Adipose tissue (tissue), 3 donors: ENCODE measurements around the gene FAM236A. TPM values are rescaled to one million over a fixed set of nuclear protein-coding genes. Genes with fewer than 3 reads are reported as not detected.
"Not testable (repeated sequence)": the region's sequence is repeated elsewhere in the genome, so short reads cannot be mapped to it uniquely, and the experiment has no call there.

ENCODE experiments used
- H3K27ac ChIP-seq: one replicate; pipeline ENCODE4 v1.5.1; 2013; ENCODE audit warnings: low read depth, low read length
- WGBS, 3 donors: extraction: QIAGEN DNeasy Blood & Tissue Kit; methylation state at CpG; one replicate each; pipeline ENCODE4 v1.1.7; 2013; 5-methylcytosine and 5-hydroxymethylcytosine counted together
- polyA plus RNA-seq, 3 donors: library from polyadenylated mRNA; stranded (reverse); fragments of 200-250 nt; gene quantifications; one replicate each; pipeline ENCODE4 v1.2.3, GENCODE V29; 2013
- donor health status: healthy with polysubstance abuse.
- donor health status: Bipolar disorder and iron deficiency.
- donor health status: healthy.

FAM236A gene
- not detected for polyA plus RNA-seq

DNA sequence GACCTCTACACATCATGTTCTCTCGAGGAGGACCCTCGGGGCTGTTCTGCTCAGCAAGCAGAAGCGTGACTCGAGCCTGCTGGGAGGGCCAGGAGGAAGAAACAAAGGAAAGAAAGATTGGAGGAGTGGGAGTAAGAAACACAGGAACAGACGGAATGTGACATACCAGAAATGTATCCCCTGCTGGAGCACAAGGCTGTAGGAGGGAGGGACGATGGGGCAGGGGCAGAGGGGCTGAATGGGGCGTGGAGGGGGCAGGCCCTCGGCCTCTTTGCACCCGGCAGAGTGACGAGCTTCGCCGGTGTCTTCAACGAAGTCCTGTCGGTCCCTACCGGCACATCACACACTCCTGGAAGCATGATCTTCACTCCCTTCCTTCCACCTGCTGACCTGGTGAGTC is at the start of gene FAM236A:
Gene FAM236A (plus strand): TSS at position 301 of the 400 bp plus-strand sequence. CDS start 57 bp downstream, at position 358.
- no CpG with 5 or more reads among the region's 15 CpGs for WGBS, 3 donors
- H3K27ac ChIP-seq, result not testable (repeated sequence)

GRCh38 chrX:72889740-72890139 is 48.3 kb upstream of the FAM236A start:
- WGBS, 3 donors, result no CpG with 5 or more reads among the region's 14 CpGs
- H3K27ac ChIP-seq, result not testable (repeated sequence)

DNA sequence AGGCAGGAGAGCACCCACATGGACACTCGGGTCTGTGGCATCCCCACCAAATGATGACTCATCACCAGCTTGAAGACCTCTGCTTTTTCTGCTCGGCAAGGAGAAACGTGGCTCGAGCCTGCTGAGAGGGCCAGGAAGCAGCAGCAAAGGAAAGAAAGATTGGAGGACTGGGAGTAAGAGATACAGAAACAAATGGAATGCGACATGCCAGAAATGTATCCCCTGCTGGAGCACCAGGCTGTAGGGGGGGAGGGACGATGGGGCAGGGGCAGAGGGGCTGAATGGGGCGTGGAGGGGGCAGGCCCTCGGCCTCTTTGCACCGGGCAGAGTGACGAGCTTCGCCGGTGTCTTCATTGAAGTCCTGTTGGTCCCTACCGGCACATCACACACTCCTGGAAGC is 25.7 kb upstream of the FAM236A start, which contains the start of gene FAM236C:
Gene FAM236C (plus strand): TSS at position 301 of the 400 bp plus-strand sequence. CDS start 100 bp downstream, outside the sequence.
- H3K27ac ChIP-seq, result not testable (repeated sequence)
- no CpG with 5 or more reads among the region's 13 CpGs for WGBS, 3 donors

DNA sequence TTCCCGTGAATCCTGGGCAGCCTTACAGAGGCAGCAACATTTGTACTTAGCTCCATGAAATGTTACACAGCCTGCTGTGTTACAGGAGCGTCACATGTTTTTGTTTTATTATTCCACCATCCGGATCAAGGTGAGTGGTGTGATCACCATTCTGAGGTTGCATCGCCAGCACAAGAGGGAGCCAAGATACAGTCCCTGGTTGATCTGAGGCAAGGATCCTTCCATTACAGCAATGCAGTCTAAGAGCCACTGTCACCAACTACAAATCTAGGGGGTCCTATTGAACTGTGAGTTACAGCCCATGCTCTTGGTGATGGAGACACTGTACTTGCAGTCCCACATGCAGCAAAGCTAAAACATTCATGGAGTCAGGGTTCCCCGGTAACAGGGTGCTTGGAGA is 21.9 kb upstream of the FAM236A start:
- 91 to 100% (median 93%) methylated on average over 1 to 3 of the region's 5 CpGs for WGBS, 3 donors
- H3K27ac ChIP-seq, result not testable (repeated sequence)

DNA sequence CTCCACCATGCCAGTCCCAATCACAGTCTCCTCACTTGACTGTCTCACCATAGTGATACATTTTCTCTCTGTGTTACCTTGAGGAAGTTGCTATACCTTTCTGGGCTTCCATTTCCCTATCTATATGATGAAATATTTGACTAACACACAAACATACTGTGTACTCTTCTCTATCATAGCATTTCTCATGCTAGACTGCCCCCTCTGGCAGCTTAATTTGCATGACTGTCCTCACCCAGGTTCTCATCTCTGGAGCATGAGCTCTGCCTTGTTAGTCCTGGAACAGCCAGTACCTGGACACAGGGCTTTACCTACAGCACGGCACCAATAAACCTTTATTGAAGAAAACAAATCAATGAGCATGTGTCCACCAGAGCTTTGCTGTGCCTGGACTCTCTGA is 5.7 kb upstream of the FAM236A start:
- no CpG with 5 or more reads among the region's 1 CpG for WGBS, 3 donors
- not testable (repeated sequence) for H3K27ac ChIP-seq

GRCh38 chrX:72936455-72936854 is 1.6 kb upstream of the FAM236A start:
- not testable (repeated sequence) for H3K27ac ChIP-seq
- no CpG with 5 or more reads among the region's 7 CpGs for WGBS, 3 donors

DNA sequence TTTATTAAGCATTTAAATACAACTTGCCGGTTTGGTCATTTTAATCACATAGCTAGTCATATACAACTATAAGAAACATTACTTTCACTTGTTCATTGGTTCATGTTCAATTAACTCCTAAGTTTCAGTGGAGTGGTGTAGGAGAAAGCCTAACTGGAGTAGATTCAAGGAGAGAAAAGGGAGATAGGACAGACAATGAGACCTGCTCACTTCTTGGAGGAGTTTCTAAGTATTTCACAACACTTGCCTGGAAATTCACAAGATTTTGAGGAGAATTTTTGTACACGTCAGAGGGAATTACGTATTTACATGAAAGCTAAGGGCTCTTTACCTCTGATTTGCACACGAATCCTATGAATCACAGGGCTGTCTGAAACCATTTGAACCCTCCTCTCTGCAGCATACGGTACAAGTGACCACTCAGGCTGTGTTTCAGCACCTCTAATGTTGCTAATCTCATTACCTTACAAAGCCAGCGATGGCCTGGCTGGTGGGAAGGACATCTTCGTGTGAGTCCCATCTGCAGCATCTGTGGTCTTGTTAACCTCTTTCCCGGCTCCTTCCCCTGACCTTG is 1.0 kb upstream of the FAM236A start:
- no CpG with 5 or more reads among the region's 8 CpGs for WGBS, 3 donors
- not testable (repeated sequence) for H3K27ac ChIP-seq

DNA sequence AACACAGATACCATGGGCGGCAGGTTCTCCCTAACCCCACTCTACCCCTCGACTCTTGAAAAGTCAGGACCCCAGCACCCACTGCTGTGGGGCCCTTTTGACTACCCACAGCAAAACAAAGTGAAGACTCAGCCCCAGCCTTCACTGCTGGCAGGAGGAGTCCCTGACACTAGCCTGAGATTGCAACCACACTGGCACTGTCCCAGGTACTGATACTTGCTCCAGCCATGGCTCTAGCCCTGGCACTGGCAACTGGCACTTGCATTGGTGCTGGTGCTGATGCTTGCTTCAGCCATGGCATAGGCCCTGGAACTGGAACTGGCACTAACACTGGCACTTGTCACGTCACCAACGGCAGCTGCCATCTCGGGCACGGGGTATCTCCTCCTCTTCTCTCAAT is 4.3 kb downstream of the FAM236A start:
- H3K27ac ChIP-seq, result not testable (repeated sequence)
- no CpG with 5 or more reads among the region's 6 CpGs for WGBS, 3 donors

- H3K27ac ChIP-seq, result not testable (repeated sequence)
- WGBS, 3 donors, result no CpG with 5 or more reads among the region's 44 CpGs
These were observed 5.2 kb downstream of the FAM236A start for GRCh38 chrX:72943035-72943818.

GRCh38 chrX:72943819-72944169 is 5.8 kb downstream of the FAM236A start, which contains the start of gene DMRTC1:
DMRTC1 (minus strand) TSS chrX:72943837; CDS start chrX:72875694, 68,143 bp downstream.
- H3K27ac ChIP-seq, result not testable (repeated sequence)
- WGBS, 3 donors, result 0% methylated on average over 1 of the region's 15 CpGs; no CpG with 5 or more reads in 2 of the 3 donors

GRCh38 chrX:72959971-72960370 is 22.0 kb downstream of the FAM236A start:
- no CpG with 5 or more reads among the region's 9 CpGs for whole genome bisulfite sequencing, 3 donors
- H3K27ac ChIP-seq, result not testable (repeated sequence)

DNA sequence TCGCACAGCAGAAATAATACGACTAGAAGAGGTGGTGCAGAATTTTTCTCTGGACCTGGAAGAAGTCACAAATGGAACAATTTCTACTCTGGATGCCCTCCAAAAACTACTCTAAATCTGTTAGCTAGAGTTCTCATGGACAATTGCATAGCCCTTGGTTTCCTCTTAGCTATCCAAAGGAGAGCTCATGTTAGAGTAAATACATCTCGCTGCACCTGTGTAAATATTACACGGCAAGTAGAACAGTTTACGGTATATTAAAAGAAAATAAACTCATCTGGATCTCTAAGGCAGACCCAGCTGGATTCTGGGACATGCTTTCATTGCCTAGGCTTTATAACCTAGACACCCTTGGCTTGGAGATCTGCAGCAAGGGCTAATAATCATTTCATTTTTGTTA is 33.9 kb downstream of the FAM236A start:
- whole genome bisulfite sequencing, 3 donors, result no CpG with 5 or more reads among the region's 5 CpGs
- not testable (repeated sequence) for H3K27ac ChIP-seq

DNA sequence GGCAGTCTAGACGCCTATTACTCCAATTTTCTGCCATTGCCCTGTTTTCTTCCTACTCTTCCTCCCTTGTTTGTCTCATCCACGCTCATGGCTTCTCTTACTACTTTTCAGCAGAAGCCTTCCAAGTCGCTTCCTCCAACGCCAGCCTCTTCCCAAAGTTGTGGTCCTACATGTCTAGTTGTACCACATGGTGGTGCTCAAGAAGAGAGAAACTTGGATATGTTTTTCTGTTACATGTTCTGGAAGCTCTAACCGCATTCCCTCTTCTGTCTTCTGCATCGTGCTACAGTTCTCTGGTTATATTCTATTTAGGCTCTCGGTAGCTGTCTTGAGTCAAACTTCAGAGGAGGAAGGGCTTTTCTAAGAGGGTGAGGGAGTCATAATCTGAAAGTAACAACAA is 36.9 kb downstream of the FAM236A start:
- WGBS, 3 donors, result no CpG with 5 or more reads among the region's 7 CpGs
- H3K27ac ChIP-seq, result not testable (repeated sequence)

DNA sequence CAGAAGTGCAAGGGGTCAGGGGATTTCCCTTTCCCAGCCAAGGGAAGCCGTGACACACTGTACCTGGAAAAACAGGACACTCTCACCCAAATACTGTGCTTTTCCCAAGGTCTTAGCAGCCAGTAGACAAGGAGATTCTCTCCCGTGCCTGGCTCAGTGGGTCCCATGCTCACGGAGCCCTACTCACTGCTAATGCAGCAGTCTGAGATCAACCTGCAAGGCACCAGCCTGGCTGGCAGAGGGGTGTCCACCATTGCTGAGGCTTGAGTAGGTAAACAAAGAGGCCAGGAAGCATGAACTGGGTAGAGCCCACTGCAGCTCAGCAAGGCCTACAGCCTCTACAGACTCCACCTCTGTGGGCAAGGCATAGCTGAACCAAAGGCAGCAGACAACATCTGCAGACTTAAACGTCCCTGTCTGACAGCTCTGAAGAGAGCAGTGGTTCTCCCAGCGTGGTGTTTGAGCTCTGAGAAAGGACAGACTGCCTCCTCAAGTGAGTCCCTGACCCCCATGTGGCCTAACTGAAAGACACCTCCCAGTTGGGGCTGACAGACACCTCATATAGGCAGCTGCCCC is 43.0 kb downstream of the FAM236A start:
- 46 to 69% (median 56%) methylated on average over 4 to 5 of the region's 5 CpGs for WGBS, 3 donors
- not testable (repeated sequence) for H3K27ac ChIP-seq

Other genes with a start within 250 kb of the FAM236A start
- gene PHKA1, start 223.9 kb upstream of the FAM236A start, polyA plus RNA-seq, result 1 to 10 TPM; 2.3 to 5.2 (median 2.8) TPM
- under 1 TPM in 2 of 3 donors, not detected in 1; 0.07 to 0.94 TPM for gene DMRTC1B, start 161.3 kb upstream of the FAM236A start, polyA plus RNA-seq
- gene FAM236B, start 155.5 kb upstream of the FAM236A start, polyA plus RNA-seq, result not detected
- not detected for gene FAM236D, start 130.0 kb upstream of the FAM236A start, polyA plus RNA-seq
- gene FAM236C, start 25.6 kb upstream of the FAM236A start, polyA plus RNA-seq, result not detected
- under 1 TPM in 1 of 3 donors, not detected in 2; 0.48 TPM for gene DMRTC1, start 5.6 kb downstream of the FAM236A start, polyA plus RNA-seq
- not detected for gene PABPC1L2B, start 64.7 kb downstream of the FAM236A start, polyA plus RNA-seq
- not detected for gene PABPC1L2A, start 141.3 kb downstream of the FAM236A start, polyA plus RNA-seq